Glutamatergic neuron (in vitro differentiated cells): ENCODE measurements around the gene IL4. TPM values are rescaled to one million over a fixed set of nuclear protein-coding genes. Genes with fewer than 3 reads are reported as not detected.

Source experiments
- DNase-seq: peaks from one replicate; pipeline ENCODE4 v3.0.0; 2022
- H3K27ac Mint-ChIP-seq: one replicate; pipeline ENCODE4 v1.8.0; 2020; ENCODE audit warnings: mild to moderate bottlenecking, mixed read lengths, inconsistent platforms; ENCODE audit not compliant: unreplicated experiment
- H3K27me3 Mint-ChIP-seq: one replicate; pipeline ENCODE4 v1.8.0; 2020; ENCODE audit warnings: mild to moderate bottlenecking, moderate library complexity, mixed read lengths, inconsistent platforms; ENCODE audit not compliant: unreplicated experiment
- H3K36me3 Mint-ChIP-seq: one replicate; pipeline ENCODE4 v1.8.0; 2020; ENCODE audit warnings: mild to moderate bottlenecking, mixed read lengths, inconsistent platforms; ENCODE audit not compliant: unreplicated experiment
- H3K4me1 Mint-ChIP-seq: one replicate; pipeline ENCODE4 v1.8.0; 2020; ENCODE audit warnings: mild to moderate bottlenecking, low read depth, mixed read lengths, inconsistent platforms; ENCODE audit not compliant: unreplicated experiment
- H3K4me3 Mint-ChIP-seq: one replicate; pipeline ENCODE4 v1.8.0; 2020; ENCODE audit warnings: mild to moderate bottlenecking, mixed read lengths, inconsistent platforms; ENCODE audit not compliant: unreplicated experiment
- H3K9me3 Mint-ChIP-seq: one replicate; pipeline ENCODE4 v1.8.0; 2020; ENCODE audit warnings: mild to moderate bottlenecking, moderate library complexity, mixed read lengths, inconsistent platforms; ENCODE audit not compliant: unreplicated experiment
- total RNA-seq: library from RNA; stranded (reverse); fragmentation: NEBNext Ultra II Directional; extraction: Animal tissue kit (Norgen Biotek cat#: 25700); gene quantifications from one replicate; pipeline ENCODE4 v1.2.1, GENCODE V29; 2021; ENCODE audit not compliant: unreplicated experiment
- TF ChIP-seq, protein P1 (sequence below): fragments of 200-600 bp; sonication (generic); IDR thresholded peaks from one replicate; pipeline ENCODE4 v1.5.0; 2021; ENCODE audit not compliant: partially characterized antibody, unreplicated experiment

IL4 gene
- total RNA-seq, 1 donor from 2014 or later, result not detected

DNA sequence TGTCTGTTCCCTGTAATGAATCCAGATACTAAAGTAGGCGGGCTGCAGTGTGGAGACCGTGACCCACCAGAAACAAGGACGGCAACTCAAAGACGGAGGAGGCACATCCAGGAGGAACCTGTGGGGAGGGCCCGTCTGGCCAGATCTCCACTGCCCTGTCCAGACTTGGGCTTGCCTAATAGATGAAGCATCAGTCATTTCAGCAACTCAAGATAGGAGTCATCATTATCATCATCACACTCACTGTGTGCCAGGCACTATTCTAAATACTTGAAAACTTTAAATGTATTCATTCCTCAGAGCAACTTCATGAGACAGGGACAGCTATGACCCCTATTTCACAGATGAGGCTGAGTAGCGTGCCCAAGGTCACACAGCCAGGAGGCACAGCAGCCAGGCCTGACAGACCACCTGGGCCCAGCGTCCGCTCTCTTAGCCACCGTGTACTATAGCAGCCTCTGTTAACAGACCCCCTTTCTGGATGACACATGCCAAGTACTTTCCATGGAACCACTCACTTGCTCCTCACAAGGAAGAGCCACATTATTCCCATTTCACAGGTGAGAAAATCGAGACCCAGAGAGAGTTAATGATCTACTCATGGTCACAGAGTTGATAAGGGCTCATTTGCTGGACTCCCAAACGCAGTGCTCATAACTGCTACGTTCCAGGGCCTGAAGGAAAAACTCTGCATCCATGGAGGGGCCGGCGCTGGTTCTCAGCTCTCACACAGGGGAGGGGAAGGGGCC, 4.9 kb upstream of the IL4 start:
- no peak overlapping the region for H3K4me3 Mint-ChIP-seq
- H3K4me1 Mint-ChIP-seq, result peaks cover 8% of the 10 kb centered on the region
- H3K9me3 Mint-ChIP-seq, result peaks cover 5% of the 10 kb centered on the region
- peaks cover 3% of the 10 kb centered on the region for H3K27me3 Mint-ChIP-seq
- DNase-seq, result no peak
- TF ChIP-seq, protein P1, sequence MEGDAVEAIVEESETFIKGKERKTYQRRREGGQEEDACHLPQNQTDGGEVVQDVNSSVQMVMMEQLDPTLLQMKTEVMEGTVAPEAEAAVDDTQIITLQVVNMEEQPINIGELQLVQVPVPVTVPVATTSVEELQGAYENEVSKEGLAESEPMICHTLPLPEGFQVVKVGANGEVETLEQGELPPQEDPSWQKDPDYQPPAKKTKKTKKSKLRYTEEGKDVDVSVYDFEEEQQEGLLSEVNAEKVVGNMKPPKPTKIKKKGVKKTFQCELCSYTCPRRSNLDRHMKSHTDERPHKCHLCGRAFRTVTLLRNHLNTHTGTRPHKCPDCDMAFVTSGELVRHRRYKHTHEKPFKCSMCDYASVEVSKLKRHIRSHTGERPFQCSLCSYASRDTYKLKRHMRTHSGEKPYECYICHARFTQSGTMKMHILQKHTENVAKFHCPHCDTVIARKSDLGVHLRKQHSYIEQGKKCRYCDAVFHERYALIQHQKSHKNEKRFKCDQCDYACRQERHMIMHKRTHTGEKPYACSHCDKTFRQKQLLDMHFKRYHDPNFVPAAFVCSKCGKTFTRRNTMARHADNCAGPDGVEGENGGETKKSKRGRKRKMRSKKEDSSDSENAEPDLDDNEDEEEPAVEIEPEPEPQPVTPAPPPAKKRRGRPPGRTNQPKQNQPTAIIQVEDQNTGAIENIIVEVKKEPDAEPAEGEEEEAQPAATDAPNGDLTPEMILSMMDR, result no peak
- H3K27ac Mint-ChIP-seq, result no peak overlapping the region
- H3K36me3 Mint-ChIP-seq, result no peaks in the 10 kb centered on the region

DNA sequence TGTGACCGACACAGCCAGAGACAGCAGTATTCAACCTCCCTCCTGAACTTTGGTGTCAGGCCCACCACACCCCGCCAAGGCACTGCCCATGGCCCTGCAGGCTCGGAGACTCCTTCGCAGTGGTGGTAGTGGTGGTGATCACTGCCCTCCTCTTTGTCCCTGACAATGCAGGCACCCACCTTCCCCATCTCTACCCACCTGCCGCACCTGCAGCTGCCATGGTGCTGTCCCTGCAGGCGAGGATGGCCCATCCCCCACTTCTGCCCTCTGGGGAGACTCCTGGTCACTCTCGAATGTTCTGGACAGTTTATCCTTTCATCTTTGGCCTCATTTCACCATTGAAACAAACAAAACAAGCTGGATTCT, 4.4 kb upstream of the IL4 start:
- Mint-ChIP-seq H3K27ac (no peak overlapping the region), H3K9me3 (peaks cover 5% of the 10 kb centered on the region), H3K36me3 (peaks cover 3% of the 10 kb centered on the region), H3K27me3 (peaks cover 6% of the 10 kb centered on the region), H3K4me1 (peaks cover 2% of the 10 kb centered on the region), H3K4me3 (no peak overlapping the region)
- TF ChIP-seq, protein P1, result no peak
- DNase-seq, result no peak

DNA sequence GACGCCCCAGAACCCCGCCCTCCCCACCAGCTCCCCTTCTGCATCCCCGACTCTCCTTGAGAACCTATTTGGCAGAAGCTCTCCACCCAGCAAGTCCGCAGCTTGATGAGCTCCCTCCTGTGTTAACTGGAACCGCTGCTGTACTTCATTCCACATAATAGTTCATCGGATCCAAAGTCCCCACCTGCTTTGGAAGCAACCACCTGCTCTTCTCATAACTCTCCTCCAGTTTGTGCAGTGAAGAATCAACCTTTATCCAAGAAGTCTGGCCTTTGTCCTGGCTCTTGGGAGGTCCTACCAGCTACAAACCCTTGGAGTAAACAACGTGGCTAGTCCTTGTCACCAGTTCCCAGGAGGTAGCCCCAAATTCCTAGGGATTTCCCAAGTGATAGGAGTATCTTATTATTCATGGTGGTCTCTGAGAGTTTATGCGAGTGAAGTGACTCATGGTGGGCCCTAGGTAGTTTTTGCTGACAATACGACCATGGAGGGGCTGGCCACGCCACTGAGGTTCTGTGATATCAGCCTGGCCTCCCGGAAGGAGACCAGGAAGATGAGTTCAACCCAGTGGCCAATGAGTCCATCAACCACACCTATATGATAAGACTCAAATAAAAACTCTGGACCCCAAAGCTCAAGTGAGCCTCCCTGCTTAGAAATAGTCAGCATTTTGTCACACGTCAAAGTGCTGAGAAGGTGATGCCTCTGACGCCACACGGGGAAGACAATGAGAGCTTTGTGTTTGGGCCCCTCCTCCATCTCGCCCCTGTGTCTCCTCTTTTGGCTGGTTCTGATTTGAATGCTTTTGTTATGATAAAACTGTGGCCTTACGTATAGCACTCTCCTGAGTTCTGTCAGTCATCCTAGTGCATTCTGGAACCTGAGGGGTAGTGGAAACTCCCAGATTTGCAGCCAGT, 3.6 kb upstream of the IL4 start:
- no peak overlapping the region for H3K4me3 Mint-ChIP-seq

DNA sequence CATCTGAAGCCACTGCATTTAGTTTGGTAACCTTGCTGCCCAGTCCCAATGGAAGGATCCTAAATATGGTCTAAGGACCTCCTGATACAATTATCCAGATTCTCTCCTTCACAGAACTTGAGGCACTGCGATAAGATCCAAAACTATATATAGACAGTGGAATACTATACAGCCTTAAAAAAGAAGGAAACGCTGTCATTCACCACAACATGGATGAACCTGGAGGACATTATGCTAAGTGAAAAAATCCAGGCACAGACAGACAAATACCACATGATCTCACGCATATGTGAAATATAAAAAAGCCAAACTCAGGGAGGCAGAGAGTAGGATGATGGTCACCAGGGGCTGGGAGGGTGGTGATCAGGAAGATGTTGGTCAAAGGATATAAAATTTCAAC, 2.8 kb upstream of the IL4 start:
- no peak for DNase-seq
- Mint-ChIP-seq H3K27ac (no peak overlapping the region), H3K4me1 (no peaks in the 10 kb centered on the region), H3K4me3 (no peak overlapping the region), H3K27me3 (peaks cover 6% of the 10 kb centered on the region), H3K9me3 (peaks cover 5% of the 10 kb centered on the region), H3K36me3 (peaks cover 4% of the 10 kb centered on the region)
- TF ChIP-seq, protein P1, result no peak

More for the DNA sequence above, 3.6 kb upstream of the IL4 start:
- DNase-seq, result no peak
- peaks cover 4% of the 10 kb centered on the region for H3K36me3 Mint-ChIP-seq
- peaks cover 5% of the 10 kb centered on the region for H3K9me3 Mint-ChIP-seq
- peaks cover 1% of the 10 kb centered on the region for H3K4me1 Mint-ChIP-seq
- no peak overlapping the region for H3K27ac Mint-ChIP-seq
- H3K27me3 Mint-ChIP-seq, result peaks cover 6% of the 10 kb centered on the region
- TF ChIP-seq, protein P1, result no peak
